GM18520 (cell line): Measurements from ENCODE around the gene DUOXA2.
"Not testable (repeated sequence)": the region's sequence is repeated elsewhere in the genome, so short reads cannot be mapped to it uniquely, and the experiment has no call there.

ENCODE experiments used
- ATAC-seq: cut with Tn5 transposase; IDR thresholded peaks from one replicate; pipeline ENCODE4 v1.9.1; 2021; ENCODE audit not compliant: unreplicated experiment

DUOXA2 gene

GRCh38 chr15:45134682-45135604 is 20.8 kb downstream of the DUOXA2 start:
- ATAC-seq, result no peak

GRCh38 chr15:45135705-45136377 is 21.7 kb downstream of the DUOXA2 start:
- not testable (repeated sequence) for ATAC-seq

GRCh38 chr15:45136378-45136764 is 22.2 kb downstream of the DUOXA2 start:
- ATAC-seq, result no peak

- no peak for ATAC-seq
Observed at GRCh38 chr15:45137703-45138102, 23.6 kb downstream of the DUOXA2 start.

GRCh38 chr15:45138814-45139765 is 25.0 kb downstream of the DUOXA2 start:
- no peak for ATAC-seq

GRCh38 chr15:45139770-45140169 is 25.6 kb downstream of the DUOXA2 start:
- no peak for ATAC-seq

- ATAC-seq, result no peak
Observed at GRCh38 chr15:45140557-45141250, 26.6 kb downstream of the DUOXA2 start.

- no peak for ATAC-seq
Observed at GRCh38 chr15:45141386-45141785, 27.3 kb downstream of the DUOXA2 start.

GRCh38 chr15:45143056-45143455 is 28.9 kb downstream of the DUOXA2 start:
- no peak for ATAC-seq

GRCh38 chr15:45143946-45144345 is 29.8 kb downstream of the DUOXA2 start:
- no peak for ATAC-seq

- no peak for ATAC-seq
Observed at GRCh38 chr15:45144775-45145174, 30.6 kb downstream of the DUOXA2 start.

- ATAC-seq, result no peak
Observed at GRCh38 chr15:45146405-45146804, 32.3 kb downstream of the DUOXA2 start.

GRCh38 chr15:45147606-45148005 is 33.5 kb downstream of the DUOXA2 start:
- ATAC-seq, result no peak

- no peak for ATAC-seq
Observed at GRCh38 chr15:45148076-45149059, 34.2 kb downstream of the DUOXA2 start.

- no peak for ATAC-seq
Observed at GRCh38 chr15:45149060-45149459, 34.9 kb downstream of the DUOXA2 start.

- ATAC-seq, result no peak
Observed at GRCh38 chr15:45150481-45150880, 36.4 kb downstream of the DUOXA2 start.

GRCh38 chr15:45150997-45151396 is 36.9 kb downstream of the DUOXA2 start:
- no peak for ATAC-seq

GRCh38 chr15:45151998-45152828 is 38.1 kb downstream of the DUOXA2 start:
- no peak for ATAC-seq
